Upper lobe of left lung (tissue), 4 donors: Measurements from ENCODE around the gene XXYLT1.

ENCODE experiments used
- POLR2A ChIP-seq, 4 donors: fragments of 450-650 bp; IDR thresholded peaks; one replicate each; pipeline ENCODE4 v1.5.1; 2016 to 2017; ENCODE audit warnings: antibody characterized with exemption in 4 of 4, mild to moderate bottlenecking in 2 of 4
- TF ChIP-seq, protein P1 (sequence below), 6 experiments: fragments of 450-650 bp in 4 of 6; fragments of 200-600 bp in 2 of 6; sonication (generic) in 2 of 6; IDR thresholded peaks; one replicate each; pipeline ENCODE4 v1.5.1; 2016 to 2019; ENCODE audit warnings: antibody characterized with exemption in 6 of 6

DNA sequence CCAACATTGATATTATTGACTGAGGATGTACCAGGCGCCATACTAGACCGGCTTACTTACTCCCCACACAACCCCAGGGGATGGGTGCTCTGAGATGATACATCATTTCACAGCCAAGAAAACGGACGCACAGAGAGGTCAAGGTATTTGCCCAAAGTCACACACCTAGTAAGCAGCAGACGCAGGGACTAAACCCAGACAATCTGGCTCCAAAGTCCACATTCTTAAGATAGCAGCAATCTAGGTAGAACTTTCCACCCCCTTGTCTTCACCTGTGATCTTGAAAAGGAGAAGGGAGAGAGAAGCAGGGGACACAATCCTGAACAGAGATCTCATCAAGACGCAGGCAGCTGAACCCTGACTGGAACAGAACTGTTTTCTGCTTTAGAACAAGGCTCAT is 200.6 kb downstream of the XXYLT1 start:
- TF ChIP-seq, protein P1, sequence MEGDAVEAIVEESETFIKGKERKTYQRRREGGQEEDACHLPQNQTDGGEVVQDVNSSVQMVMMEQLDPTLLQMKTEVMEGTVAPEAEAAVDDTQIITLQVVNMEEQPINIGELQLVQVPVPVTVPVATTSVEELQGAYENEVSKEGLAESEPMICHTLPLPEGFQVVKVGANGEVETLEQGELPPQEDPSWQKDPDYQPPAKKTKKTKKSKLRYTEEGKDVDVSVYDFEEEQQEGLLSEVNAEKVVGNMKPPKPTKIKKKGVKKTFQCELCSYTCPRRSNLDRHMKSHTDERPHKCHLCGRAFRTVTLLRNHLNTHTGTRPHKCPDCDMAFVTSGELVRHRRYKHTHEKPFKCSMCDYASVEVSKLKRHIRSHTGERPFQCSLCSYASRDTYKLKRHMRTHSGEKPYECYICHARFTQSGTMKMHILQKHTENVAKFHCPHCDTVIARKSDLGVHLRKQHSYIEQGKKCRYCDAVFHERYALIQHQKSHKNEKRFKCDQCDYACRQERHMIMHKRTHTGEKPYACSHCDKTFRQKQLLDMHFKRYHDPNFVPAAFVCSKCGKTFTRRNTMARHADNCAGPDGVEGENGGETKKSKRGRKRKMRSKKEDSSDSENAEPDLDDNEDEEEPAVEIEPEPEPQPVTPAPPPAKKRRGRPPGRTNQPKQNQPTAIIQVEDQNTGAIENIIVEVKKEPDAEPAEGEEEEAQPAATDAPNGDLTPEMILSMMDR (IDR thresholded peaks at IDR 0.05) = no peak
- no peak for TF ChIP-seq POLR2A (IDR thresholded peaks at IDR 0.05)
